ENCODE results near the gene JARID2. TPM values are rescaled to one million over a fixed set of nuclear protein-coding genes. Genes with fewer than 3 reads are reported as not detected.

JARID2 gene
- total RNA-seq, 1 experiment from 2014 or later: 23.6 TPM

DNA sequence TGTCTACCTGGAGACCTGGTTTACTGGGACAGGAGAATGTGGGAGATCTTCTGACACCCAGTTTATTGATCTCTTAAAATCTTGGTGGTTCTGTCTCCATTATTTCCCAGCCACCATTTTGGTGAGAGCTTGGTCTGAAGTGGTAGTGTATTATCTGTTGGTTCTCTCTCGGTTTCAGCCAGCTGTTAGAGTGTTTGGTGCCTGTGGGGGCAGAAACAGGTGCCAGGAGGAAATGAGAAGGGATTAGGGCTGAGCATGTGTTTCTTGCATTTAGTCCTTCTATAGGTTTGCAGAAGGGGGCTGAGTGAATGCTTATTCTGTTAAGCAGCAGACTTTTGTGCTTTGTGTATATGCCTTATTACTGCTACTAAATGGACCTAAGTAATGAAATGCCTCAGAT, 9.6 kb downstream of the JARID2 start:
- Histone ChIP-seq H3K4me1 (ENCODE audit: control insufficient read depth in 1 of 2, insufficient read depth in 2 of 2, low read length in 2 of 2) (peaks cover 14 to 21% of the 10 kb centered on the region in 2 experiments), H4K20me1 (ENCODE audit: insufficient read depth) (no peaks in the 10 kb centered on the region), H3K4me2 (ENCODE audit: low read length) (no peak overlapping the region), H3K27ac (ENCODE audit: low read depth, low read length) (no peak overlapping the region), H3K9me2 (ENCODE audit: insufficient read depth) (no peaks in the 10 kb centered on the region), H3K9ac (ENCODE audit: low read length) (no peak overlapping the region), H3K36me3 (ENCODE audit: control insufficient read depth in 1 of 2, insufficient read depth in 2 of 2, low read length in 2 of 2) (no peaks in the 10 kb centered on the region), H3K27me3 (ENCODE audit: insufficient read depth, low read length) (no peaks in the 10 kb centered on the region), H3K79me2 (ENCODE audit: insufficient read depth, low read length) (peaks cover 97% of the 10 kb centered on the region), H2AFZ (ENCODE audit: low read depth, low read length, poor library complexity, severe bottlenecking) (no peak overlapping the region), H3K4me3 (replicated peaks in 1 of 2; ENCODE audit: low read depth in 1 of 2, low read length in 2 of 2) (no peak overlapping the region), H3K9me3 (ENCODE audit: control insufficient read depth in 1 of 2, insufficient read depth in 1 of 2, low read depth in 1 of 2, low read length in 2 of 2) (no peaks in the 10 kb centered on the region)
- intact Hi-C loops (cut with micrococcal nuclease): loop anchor here (10.0 kb wide), 1 partner anchor 369 kb away; no protein-coding TSS in a partner anchor
- BruUV-seq (replicated peaks): no TSS peak
- DNase-seq (ENCODE audit: low read depth, low spot score): no peak
- TF ChIP-seq EZH2 (IDR thresholded peaks at IDR 0.05) (no peak), JUND (IDR thresholded peaks at IDR 0.05) (no peak)
- ChIA-PET CTCF (no interaction called here), POLR2A (no interaction called here), RAD21 (ENCODE audit: low non-redundant PET in 1 of 2, low total read pairs in 2 of 2, uncharacterized antibody in 2 of 2, unreplicated experiment in 2 of 2) (no interaction called here)
- ATAC-seq: no peak

DNA sequence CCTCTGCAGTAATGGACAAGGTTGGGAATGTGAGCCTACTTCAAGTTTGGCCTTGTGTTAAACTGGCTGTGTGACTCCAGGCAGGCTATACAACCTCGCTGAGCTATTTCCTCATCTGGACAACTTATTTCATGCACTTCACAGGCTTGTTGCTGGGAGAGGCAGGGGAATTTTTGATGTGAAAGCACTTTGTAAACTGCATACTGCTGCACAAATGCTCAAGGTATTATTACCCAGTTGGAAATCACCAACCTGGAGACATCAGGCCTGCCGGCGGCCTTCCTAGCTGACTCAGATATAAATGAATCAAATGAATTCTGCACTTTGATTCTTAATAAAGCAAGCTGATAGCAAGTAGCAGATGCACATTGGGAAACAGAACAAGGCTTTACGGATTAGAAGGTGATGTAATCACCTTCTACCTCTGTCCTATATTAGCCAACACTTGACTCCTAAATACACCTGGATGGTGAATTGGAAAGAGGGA, 10.1 kb downstream of the JARID2 start:
- RAD21 ChIA-PET (ENCODE audit: low non-redundant PET in 1 of 2, low total read pairs in 2 of 2, uncharacterized antibody in 2 of 2, unreplicated experiment in 2 of 2): no interaction called here
- H2AFZ ChIP-seq (ENCODE audit: low read depth, low read length, poor library complexity, severe bottlenecking): no peak overlapping the region
- H3K4me1 ChIP-seq (ENCODE audit: control insufficient read depth in 1 of 2, insufficient read depth in 2 of 2, low read length in 2 of 2): peaks cover 9 to 16% of the 10 kb centered on the region in 2 experiments
- POLR2A ChIA-PET: no interaction called here
- no peak overlapping the region for H3K4me2 ChIP-seq (ENCODE audit: low read length)
- no peak for ATAC-seq
- intact Hi-C loops (cut with micrococcal nuclease): loop anchor here (10.0 kb wide), 1 partner anchor 369 kb away; no protein-coding TSS in a partner anchor
- CTCF ChIA-PET: no interaction called here
- no peak overlapping the region for H3K27ac ChIP-seq (ENCODE audit: low read depth, low read length)
- H4K20me1 ChIP-seq (ENCODE audit: insufficient read depth): no peaks in the 10 kb centered on the region
- H3K36me3 ChIP-seq (ENCODE audit: control insufficient read depth in 1 of 2, insufficient read depth in 2 of 2, low read length in 2 of 2): no peaks in the 10 kb centered on the region
- H3K79me2 ChIP-seq (ENCODE audit: insufficient read depth, low read length): peaks cover 97% of the 10 kb centered on the region
- no peak for DNase-seq (ENCODE audit: low read depth, low spot score)
- no peak overlapping the region for H3K4me3 ChIP-seq (replicated peaks in 1 of 2; ENCODE audit: low read depth in 1 of 2, low read length in 2 of 2)
- no peaks in the 10 kb centered on the region for H3K9me2 ChIP-seq (ENCODE audit: insufficient read depth)
- TF ChIP-seq RAD21 (IDR thresholded peaks at IDR 0.05; ENCODE audit: low read depth) (no peak), FOSL1 (IDR thresholded peaks at IDR 0.05; ENCODE audit: low read depth) (no peak), YY1 (IDR thresholded peaks at IDR 0.05; ENCODE audit: extremely low read depth, insufficient replicate concordance, low read depth, low read length) (no peak)
- TF ChIP-seq, protein P1, sequence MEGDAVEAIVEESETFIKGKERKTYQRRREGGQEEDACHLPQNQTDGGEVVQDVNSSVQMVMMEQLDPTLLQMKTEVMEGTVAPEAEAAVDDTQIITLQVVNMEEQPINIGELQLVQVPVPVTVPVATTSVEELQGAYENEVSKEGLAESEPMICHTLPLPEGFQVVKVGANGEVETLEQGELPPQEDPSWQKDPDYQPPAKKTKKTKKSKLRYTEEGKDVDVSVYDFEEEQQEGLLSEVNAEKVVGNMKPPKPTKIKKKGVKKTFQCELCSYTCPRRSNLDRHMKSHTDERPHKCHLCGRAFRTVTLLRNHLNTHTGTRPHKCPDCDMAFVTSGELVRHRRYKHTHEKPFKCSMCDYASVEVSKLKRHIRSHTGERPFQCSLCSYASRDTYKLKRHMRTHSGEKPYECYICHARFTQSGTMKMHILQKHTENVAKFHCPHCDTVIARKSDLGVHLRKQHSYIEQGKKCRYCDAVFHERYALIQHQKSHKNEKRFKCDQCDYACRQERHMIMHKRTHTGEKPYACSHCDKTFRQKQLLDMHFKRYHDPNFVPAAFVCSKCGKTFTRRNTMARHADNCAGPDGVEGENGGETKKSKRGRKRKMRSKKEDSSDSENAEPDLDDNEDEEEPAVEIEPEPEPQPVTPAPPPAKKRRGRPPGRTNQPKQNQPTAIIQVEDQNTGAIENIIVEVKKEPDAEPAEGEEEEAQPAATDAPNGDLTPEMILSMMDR (IDR thresholded peaks at IDR 0.05 in 2 of 3, conservative IDR thresholded peaks at IDR 0.05 in 1 of 3; ENCODE audit: borderline replicate concordance in 1 of 3, insufficient read depth in 1 of 3, low read depth in 2 of 3, low read length in 2 of 3): no peak
- no peaks in the 10 kb centered on the region for H3K27me3 ChIP-seq (ENCODE audit: insufficient read depth, low read length)
- H3K9ac ChIP-seq (ENCODE audit: low read length): no peak overlapping the region
- no TSS peak for BruUV-seq (replicated peaks)
- no peaks in the 10 kb centered on the region for H3K9me3 ChIP-seq (ENCODE audit: control insufficient read depth in 1 of 2, insufficient read depth in 1 of 2, low read depth in 1 of 2, low read length in 2 of 2)
